ES-I3 (cell line): ENCODE data around the gene CCDC146.

Source experiments
- H3K36me3 ChIP-seq: 2 replicates; pipeline ENCODE4 v1.6.1; 2013; ENCODE audit warnings: mild to moderate bottlenecking, low read length, control low read depth, moderate library complexity; ENCODE audit not compliant: insufficient read depth
- H3K4me1 ChIP-seq: 2 replicates; pipeline ENCODE4 v1.6.1; 2013; ENCODE audit warnings: mild to moderate bottlenecking, control low read depth, low read length; ENCODE audit not compliant: insufficient read depth
- H3K9ac ChIP-seq: 2 replicates; pipeline ENCODE4 v1.6.1; 2013; ENCODE audit warnings: low read depth, mild to moderate bottlenecking, low read length, moderate library complexity
- H3K9me3 ChIP-seq: 2 replicates; pipeline ENCODE4 v1.6.1; 2013; ENCODE audit warnings: mild to moderate bottlenecking, low read length, moderate library complexity; ENCODE audit not compliant: control insufficient read depth, insufficient read depth

The CCDC146 gene

DNA sequence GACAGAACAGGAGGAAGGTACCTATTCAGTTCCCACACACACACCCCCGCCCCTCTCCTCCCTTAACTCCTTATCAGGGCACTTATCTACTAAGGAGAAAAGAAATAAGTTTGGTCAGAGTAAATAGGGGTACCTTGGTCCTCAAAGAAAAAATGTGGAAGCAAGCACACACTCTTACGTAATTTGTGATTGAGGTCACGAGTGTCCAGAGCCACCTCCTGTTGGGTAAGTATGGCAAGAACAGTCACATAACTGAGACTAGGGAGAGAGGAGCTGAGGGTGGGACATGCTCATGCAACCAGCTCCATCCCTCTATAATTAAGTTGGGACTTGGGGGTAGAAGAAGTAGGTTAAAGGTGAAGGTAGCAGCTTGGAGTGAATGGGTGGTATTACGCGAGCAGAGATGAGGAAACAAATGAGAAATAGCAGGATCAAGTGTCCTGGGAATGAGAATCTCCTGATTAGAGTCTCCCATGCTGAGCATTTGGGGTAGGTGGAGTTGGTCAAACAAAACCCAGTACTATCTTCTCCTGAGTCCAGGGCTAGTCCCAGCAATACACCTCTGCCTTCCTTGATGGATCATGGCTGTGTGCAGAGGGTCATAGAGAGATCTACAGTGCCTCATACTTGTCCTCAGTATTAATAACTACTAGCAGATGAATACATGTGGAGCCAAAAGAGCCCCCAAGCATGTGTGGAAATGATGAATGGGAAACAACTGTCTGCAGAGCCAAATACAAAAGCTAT is 216.6 kb downstream of the CCDC146 start:
- Histone ChIP-seq H3K9ac (no peak overlapping the region), H3K9me3 (no peaks in the 10 kb centered on the region), H3K4me1 (no peaks in the 10 kb centered on the region; the same call in 1 of the 2 replicates), H3K36me3 (no peaks in the 10 kb centered on the region)

DNA sequence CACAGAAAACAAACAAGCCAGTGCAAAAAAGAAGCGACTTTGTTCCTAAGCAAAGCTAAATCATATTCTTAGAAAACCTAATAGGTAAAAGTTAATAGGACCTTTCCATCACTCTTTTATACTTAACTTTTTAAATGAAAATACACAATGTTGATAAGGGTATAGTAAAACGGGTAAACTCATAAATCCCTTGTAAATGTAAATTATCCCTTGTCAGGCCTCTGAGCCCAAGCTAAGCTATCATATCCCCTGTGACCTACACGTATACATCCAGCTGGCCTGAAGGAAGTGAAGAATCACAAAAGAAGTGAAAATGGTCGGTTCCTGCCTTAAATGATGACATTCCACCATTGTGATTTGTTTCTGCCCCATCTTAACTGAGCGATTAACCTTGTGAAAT is 217.3 kb downstream of the CCDC146 start:
- no peak overlapping the region for H3K9ac ChIP-seq
- no peaks in the 10 kb centered on the region for H3K36me3 ChIP-seq
- no peaks in the 10 kb centered on the region; the same call in 1 of the 2 replicates for H3K4me1 ChIP-seq
- no peaks in the 10 kb centered on the region for H3K9me3 ChIP-seq
